Astrocyte (in vitro differentiated cells and primary cell): Measurements from ENCODE around the gene ENTPD7. TPM values are rescaled to one million over a fixed set of nuclear protein-coding genes. Genes with fewer than 3 reads are reported as not detected.
A peak's percentile ranks its signal among the peaks of the same experiment; 100 is the strongest.

Source experiments
- DNase-seq: peaks from one replicate; pipeline ENCODE4 v3.0.0-alpha.2; 2010; ENCODE audit warnings: low read depth
- FAIRE-seq: peaks from 2 replicates; lab custom pipeline; 2011; peaks lifted over from hg19 to GRCh38; lab: Jason Lieb, UNC
- H2AFZ ChIP-seq: 2 replicates; pipeline ENCODE4 v1.6.0; 2012; ENCODE audit warnings: low read depth, low read length, inconsistent platforms
- H3K27ac ChIP-seq: 2 replicates; pipeline ENCODE4 v1.5.1; 2011; ENCODE audit warnings: low read depth, low read length, inconsistent platforms
- H3K27me3 ChIP-seq: 2 replicates; pipeline ENCODE4 v1.6.0; 2011; ENCODE audit warnings: low read length, inconsistent platforms; ENCODE audit not compliant: insufficient read depth
- H3K36me3 ChIP-seq: 2 replicates; pipeline ENCODE4 v1.5.1; 2011; ENCODE audit warnings: low read length, inconsistent platforms; ENCODE audit not compliant: insufficient read depth
- H3K4me1 ChIP-seq: 2 replicates; pipeline ENCODE4 v1.5.1; 2011; ENCODE audit warnings: low read length, inconsistent platforms; ENCODE audit not compliant: insufficient read depth
- H3K4me2 ChIP-seq: 2 replicates; pipeline ENCODE4 v1.6.0; 2012; ENCODE audit warnings: low read length, inconsistent platforms
- H3K4me3 ChIP-seq: 2 replicates; pipeline ENCODE4 v1.5.1; 2011; ENCODE audit warnings: low read depth, mild to moderate bottlenecking, low read length, inconsistent platforms; ENCODE audit not compliant: insufficient read depth
- H3K79me2 ChIP-seq: 2 replicates; pipeline ENCODE4 v1.6.0; 2012; ENCODE audit warnings: mild to moderate bottlenecking, low read length, inconsistent platforms; ENCODE audit not compliant: insufficient read depth
- H3K9ac ChIP-seq: 2 replicates; pipeline ENCODE4 v1.6.0; 2012; ENCODE audit warnings: mild to moderate bottlenecking, low read length, inconsistent platforms
- H3K9me3 ChIP-seq: 2 replicates; pipeline ENCODE4 v1.5.1; 2012; ENCODE audit warnings: low read depth, mild to moderate bottlenecking, low read length, inconsistent platforms; ENCODE audit not compliant: insufficient read depth
- H4K20me1 ChIP-seq: 2 replicates; pipeline ENCODE4 v1.6.0; 2012; ENCODE audit warnings: low read length, inconsistent platforms; ENCODE audit not compliant: insufficient read depth
- H3K27ac Mint-ChIP-seq: one replicate; pipeline ENCODE4 v1.8.0; 2021; ENCODE audit warnings: mild to moderate bottlenecking, mixed read lengths; ENCODE audit not compliant: unreplicated experiment
- H3K27me3 Mint-ChIP-seq: one replicate; pipeline ENCODE4 v1.8.0; 2021; ENCODE audit warnings: low read depth, mixed read lengths; ENCODE audit not compliant: unreplicated experiment
- H3K36me3 Mint-ChIP-seq: one replicate; pipeline ENCODE4 v1.8.0; 2021; ENCODE audit warnings: low read depth, mixed read lengths; ENCODE audit not compliant: unreplicated experiment
- H3K4me1 Mint-ChIP-seq: one replicate; pipeline ENCODE4 v1.8.0; 2021; ENCODE audit warnings: low read depth, mixed read lengths; ENCODE audit not compliant: unreplicated experiment
- H3K4me3 Mint-ChIP-seq: one replicate; pipeline ENCODE4 v1.8.0; 2021; ENCODE audit warnings: mild to moderate bottlenecking, moderate library complexity, mixed read lengths; ENCODE audit not compliant: unreplicated experiment
- H3K9me3 Mint-ChIP-seq: one replicate; pipeline ENCODE4 v1.8.0; 2021; ENCODE audit warnings: mild to moderate bottlenecking, mixed read lengths; ENCODE audit not compliant: unreplicated experiment
- CTCF ChIP-seq: IDR thresholded peaks from 2 replicates; pipeline ENCODE4 v1.5.1; 2011; ENCODE audit warnings: low read depth, mild to moderate bottlenecking, inconsistent platforms, low read length, moderate library complexity; ENCODE audit not compliant: insufficient read depth
- EZH2 ChIP-seq: IDR thresholded peaks from 2 replicates; pipeline ENCODE4 v1.6.1; 2012; ENCODE audit warnings: mild to moderate bottlenecking, low read length, inconsistent platforms; ENCODE audit not compliant: insufficient read depth
- total RNA-seq: library from RNA; stranded (reverse); gene quantifications from 2 replicates; pipeline ENCODE4 v1.2.1, GENCODE V29; 2021

ENTPD7 gene
- total RNA-seq, 1 donor from 2014 or later, result 21.6 TPM

DNA sequence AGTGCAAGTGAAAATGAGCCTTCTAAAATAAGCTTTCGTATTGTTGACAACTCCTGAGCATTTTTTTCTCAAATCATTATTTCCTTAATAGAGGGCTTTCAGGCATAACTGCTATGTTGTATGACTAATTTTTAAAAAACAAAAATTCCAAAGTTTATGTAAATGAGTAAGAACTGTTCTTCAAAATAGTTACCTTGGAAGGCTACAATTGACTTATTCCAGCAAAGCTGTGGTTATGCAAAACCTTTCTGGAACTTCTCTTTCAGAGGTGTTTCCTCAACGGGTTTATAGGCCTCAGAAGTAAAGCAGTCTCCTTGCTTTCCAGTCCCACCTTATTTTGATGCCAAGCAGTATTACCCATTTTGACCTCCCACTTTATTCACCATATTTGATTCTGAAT is 41.6 kb upstream of the ENTPD7 start:
- Histone ChIP-seq H3K9me3 (no peaks in the 10 kb centered on the region), H3K4me3 (no peak overlapping the region), H3K4me1 (peaks cover 13% of the 10 kb centered on the region), H3K9ac (no peak overlapping the region), H4K20me1 (peaks cover 38% of the 10 kb centered on the region), H3K27me3 (no peaks in the 10 kb centered on the region), H3K79me2 (peaks cover 46% of the 10 kb centered on the region), H3K4me2 (peak overlapping the region; percentile 98), H3K27ac (no peak overlapping the region), H2AFZ (no peak overlapping the region), H3K36me3 (no peaks in the 10 kb centered on the region)
- H3K4me3 Mint-ChIP-seq, result peak overlapping the region; percentile 95
- TF ChIP-seq CTCF (no peak), EZH2 (no peak)
- no peaks in the 10 kb centered on the region for H3K9me3 Mint-ChIP-seq
- FAIRE-seq, result no peak
- peaks cover 20% of the 10 kb centered on the region for H3K4me1 Mint-ChIP-seq
- H3K36me3 Mint-ChIP-seq, result peaks cover under 1% of the 10 kb centered on the region
- H3K27ac Mint-ChIP-seq, result no peak overlapping the region
- DNase-seq, result no peak
- H3K27me3 Mint-ChIP-seq, result no peaks in the 10 kb centered on the region

GRCh38 chr10:99619090-99619800 is 40.1 kb upstream of the ENTPD7 start:
- Histone ChIP-seq H3K36me3 (no peaks in the 10 kb centered on the region), H4K20me1 (peaks cover 35% of the 10 kb centered on the region), H3K4me3 (peak overlapping the region; percentile 95), H3K4me2 (peak overlapping the region; percentile 98), H2AFZ (peak overlapping the region; percentile 37), H3K9ac (peak overlapping the region; percentile 93), H3K79me2 (peaks cover 46% of the 10 kb centered on the region), H3K27ac (peak overlapping the region; percentile 58), H3K9me3 (no peaks in the 10 kb centered on the region), H3K4me1 (peaks cover 13% of the 10 kb centered on the region), H3K27me3 (no peaks in the 10 kb centered on the region)
- Mint-ChIP-seq H3K4me3 (peak overlapping the region; percentile 95), H3K27me3 (no peaks in the 10 kb centered on the region), H3K36me3 (no peaks in the 10 kb centered on the region), H3K27ac (peak overlapping the region; percentile 67), H3K9me3 (no peaks in the 10 kb centered on the region), H3K4me1 (peaks cover 20% of the 10 kb centered on the region)
- TF ChIP-seq CTCF, result no peak
- no peak for TF ChIP-seq EZH2
- peak; percentile 25 for DNase-seq
- FAIRE-seq, result no peak
